Epithelial cell of esophagus (primary cell): Measurements from ENCODE around the gene ITGBL1.

Experiments used
- DNase-seq: peaks from one replicate; pipeline ENCODE4 v3.0.0; 2010; ENCODE audit warnings: low read depth
- H3K4me3 ChIP-seq: 2 replicates; pipeline ENCODE4 v1.5.1; 2011; ENCODE audit warnings: mild to moderate bottlenecking, low read length, control low read depth
- TF ChIP-seq, protein P1 (sequence below): IDR thresholded peaks from 2 replicates; pipeline ENCODE4 v1.5.1; 2011; ENCODE audit warnings: low read depth, mild to moderate bottlenecking, low read length, control low read depth, inconsistent platforms; ENCODE audit not compliant: insufficient read depth; ENCODE audit errors: missing control alignments

ITGBL1 gene

DNA sequence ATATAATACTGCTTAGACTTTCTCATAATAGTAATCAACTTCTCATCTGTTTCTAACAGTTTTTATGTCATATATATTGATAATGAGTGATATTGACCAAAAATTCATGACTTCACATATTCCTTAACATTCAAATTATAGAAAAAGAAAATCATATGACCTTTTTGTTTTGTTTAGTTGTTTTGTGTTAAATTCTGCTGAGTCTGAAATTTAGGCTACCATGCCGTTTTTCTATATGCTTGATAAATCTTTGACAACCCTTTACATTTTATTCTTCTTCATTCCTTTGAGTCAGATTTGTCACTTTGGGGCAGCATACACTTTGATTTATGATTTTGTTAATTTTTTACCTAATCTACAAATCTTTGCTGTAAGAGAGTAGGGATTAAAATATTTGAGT is 176.4 kb downstream of the ITGBL1 start:
- H3K4me3 ChIP-seq, result no peak overlapping the region

DNA sequence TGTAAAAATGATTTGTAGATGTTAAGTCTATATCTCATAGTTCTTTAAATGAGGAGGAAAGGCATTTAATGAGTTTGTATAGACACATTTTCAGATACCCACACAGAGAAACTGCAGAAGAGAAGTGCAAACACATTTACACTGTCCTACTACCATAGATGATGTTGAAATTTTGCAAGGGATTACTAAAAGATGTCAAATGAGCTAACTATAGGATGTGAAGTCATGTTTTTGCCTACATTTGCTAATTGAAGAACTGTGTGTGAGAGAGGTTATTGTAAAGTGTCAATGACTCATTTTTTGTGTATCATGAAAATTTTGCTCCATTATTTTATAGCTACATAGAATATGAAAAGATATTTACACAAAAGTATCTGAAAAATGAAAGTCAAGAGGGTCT is 178.9 kb downstream of the ITGBL1 start:
- TF ChIP-seq, protein P1, sequence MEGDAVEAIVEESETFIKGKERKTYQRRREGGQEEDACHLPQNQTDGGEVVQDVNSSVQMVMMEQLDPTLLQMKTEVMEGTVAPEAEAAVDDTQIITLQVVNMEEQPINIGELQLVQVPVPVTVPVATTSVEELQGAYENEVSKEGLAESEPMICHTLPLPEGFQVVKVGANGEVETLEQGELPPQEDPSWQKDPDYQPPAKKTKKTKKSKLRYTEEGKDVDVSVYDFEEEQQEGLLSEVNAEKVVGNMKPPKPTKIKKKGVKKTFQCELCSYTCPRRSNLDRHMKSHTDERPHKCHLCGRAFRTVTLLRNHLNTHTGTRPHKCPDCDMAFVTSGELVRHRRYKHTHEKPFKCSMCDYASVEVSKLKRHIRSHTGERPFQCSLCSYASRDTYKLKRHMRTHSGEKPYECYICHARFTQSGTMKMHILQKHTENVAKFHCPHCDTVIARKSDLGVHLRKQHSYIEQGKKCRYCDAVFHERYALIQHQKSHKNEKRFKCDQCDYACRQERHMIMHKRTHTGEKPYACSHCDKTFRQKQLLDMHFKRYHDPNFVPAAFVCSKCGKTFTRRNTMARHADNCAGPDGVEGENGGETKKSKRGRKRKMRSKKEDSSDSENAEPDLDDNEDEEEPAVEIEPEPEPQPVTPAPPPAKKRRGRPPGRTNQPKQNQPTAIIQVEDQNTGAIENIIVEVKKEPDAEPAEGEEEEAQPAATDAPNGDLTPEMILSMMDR, result no peak
- peak; percentile 29 for DNase-seq
- H3K4me3 ChIP-seq, result no peak overlapping the region

More for the DNA sequence above, 176.4 kb downstream of the ITGBL1 start:
- DNase-seq, result no peak
- TF ChIP-seq, protein P1, result no peak

DNA sequence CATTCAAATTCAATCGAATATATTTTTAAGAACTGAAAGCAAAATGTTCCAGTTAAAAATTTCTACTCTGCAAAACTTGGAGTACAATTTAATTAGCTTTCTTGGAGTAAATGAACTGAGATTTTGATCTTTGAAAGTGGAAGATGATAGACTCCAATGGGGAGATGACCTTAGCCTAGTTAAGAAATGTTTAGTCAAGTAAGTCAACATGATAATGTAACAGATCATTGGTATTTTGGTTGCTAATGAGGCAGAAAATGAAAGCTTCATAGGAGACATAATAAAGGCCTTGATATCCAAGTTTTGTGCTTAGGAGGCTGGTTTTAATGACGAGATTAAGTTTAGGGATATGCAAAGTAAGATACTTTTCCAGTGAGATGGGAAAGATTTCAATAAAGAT is 181.7 kb downstream of the ITGBL1 start:
- TF ChIP-seq, protein P1, result no peak
- no peak for DNase-seq
- H3K4me3 ChIP-seq, result no peak overlapping the region

DNA sequence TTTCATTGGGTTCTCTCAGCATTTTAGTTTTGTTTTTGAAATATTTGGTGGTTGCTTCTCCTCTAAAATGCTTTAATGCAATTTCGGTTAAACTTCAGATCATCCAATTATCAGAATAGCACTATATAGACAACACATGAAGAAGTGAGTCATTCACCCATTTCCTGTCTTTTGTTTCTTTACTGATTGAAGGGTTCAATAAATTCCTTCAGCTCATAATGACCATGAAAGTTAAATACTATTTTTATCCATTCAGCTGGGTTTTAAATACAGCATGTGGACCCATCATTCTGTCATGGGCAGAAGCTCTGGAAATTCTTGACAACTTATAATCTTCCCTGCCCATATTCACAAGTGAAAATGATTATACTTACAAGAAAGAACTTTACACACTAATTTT is 187.2 kb downstream of the ITGBL1 start:
- H3K4me3 ChIP-seq, result no peak overlapping the region
- TF ChIP-seq, protein P1, result no peak
- no peak for DNase-seq

DNA sequence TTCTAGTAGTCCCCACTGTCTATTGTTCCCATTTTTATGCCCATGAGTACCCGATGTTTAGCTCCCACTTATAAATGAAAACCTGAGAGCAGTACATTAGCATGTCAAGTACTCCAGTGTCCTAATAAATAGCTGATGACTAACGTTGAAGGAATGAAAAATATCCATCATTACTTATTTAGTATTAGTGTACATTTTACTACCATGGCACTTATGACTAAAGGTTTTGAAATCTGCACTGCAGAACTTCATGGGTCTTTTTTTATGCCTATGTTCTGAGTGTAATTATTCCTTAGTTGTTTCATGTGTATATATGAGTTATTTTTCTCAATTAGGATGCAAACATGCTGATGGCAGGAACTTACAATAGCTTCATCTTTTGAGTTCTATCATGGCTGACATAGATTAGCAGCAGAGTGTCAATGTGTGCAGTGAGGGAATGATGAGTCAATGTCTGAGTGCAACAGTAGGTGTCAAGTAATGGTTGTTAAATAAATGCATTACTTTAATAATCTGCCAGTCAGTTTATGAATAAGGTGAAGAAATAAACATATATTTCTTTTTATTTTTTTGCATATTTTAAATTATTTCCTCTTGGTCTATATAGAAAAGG is 188.4 kb downstream of the ITGBL1 start:
- DNase-seq, result peak; percentile 81
- TF ChIP-seq, protein P1, result no peak
- H3K4me3 ChIP-seq, result no peak overlapping the region

DNA sequence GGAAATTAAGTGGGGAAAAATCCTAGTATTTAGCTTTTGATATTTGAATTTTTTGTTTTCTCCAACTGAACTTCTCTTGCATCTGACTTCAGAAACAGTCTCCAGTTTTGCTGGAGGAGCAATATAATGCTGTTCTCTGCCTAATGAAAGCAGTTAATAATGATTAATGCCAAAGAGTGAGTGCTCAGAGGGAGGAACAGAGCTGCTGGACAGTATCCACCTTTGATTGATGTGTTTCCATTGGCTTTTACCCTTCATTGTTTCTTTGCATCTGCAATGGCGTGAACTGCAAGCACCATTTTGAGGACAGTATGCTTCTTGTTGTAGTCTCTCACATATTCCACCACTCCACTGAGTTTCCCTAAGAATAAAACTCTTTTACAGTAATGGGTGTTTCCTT is 193.4 kb downstream of the ITGBL1 start:
- H3K4me3 ChIP-seq, result no peak overlapping the region
- no peak for DNase-seq
- TF ChIP-seq, protein P1, result no peak

DNA sequence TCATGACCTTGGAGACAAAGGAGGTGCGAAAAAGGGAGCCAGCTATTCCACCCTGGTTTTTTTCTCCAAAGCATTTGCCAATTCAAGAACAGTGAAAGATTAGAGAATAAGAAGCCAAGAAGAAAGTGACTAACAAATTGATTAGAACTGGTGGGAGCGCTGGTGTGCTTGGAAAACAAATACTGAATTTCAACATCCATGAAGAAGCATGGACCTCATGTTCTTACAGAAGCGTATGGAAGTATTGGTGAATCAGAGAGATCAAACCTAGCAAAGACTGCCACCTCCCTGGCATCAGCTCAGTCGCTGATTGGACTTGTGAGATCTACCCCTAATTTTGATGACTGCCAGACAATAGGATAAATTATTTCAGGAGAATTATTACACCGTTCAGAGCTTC is 195.3 kb downstream of the ITGBL1 start:
- TF ChIP-seq, protein P1, result no peak
- H3K4me3 ChIP-seq, result no peak overlapping the region
- no peak for DNase-seq
